HG03175 (cell line): ENCODE measurements around the gene SELPLG.
"Not testable (repeated sequence)": the region's sequence is repeated elsewhere in the genome, so short reads cannot be mapped to it uniquely, and the experiment has no call there.

Experiments
- ATAC-seq: cut with Tn5 transposase; IDR thresholded peaks from one replicate; pipeline ENCODE4 v1.9.1; 2021; ENCODE audit warnings: mild to moderate bottlenecking, moderate library complexity; ENCODE audit not compliant: unreplicated experiment

Gene SELPLG

GRCh38 chr12:108575199-108575912, 58.3 kb downstream of the SELPLG start:
- ATAC-seq = no peak

DNA sequence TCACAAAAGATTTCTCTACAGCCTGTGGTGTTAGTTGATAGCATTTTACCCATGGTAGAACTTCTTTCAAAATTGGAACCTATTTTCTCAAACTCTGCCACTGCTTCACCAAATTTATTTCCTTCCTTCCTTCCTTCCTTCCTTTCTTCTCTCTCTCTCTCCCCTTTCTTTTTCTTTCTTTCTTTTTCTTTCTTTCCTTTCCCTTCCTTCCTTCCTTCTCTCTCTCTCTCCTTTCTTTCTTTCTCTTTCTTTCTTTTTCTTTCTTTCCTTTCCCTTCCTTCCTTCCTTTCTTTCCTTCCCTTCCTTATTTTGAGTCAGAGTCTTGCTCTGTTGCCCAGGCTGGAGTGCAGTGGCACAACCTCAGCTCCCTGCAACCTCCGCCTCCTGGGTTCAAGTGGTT, 59.4 kb downstream of the SELPLG start:
- ATAC-seq = not testable (repeated sequence)

DNA sequence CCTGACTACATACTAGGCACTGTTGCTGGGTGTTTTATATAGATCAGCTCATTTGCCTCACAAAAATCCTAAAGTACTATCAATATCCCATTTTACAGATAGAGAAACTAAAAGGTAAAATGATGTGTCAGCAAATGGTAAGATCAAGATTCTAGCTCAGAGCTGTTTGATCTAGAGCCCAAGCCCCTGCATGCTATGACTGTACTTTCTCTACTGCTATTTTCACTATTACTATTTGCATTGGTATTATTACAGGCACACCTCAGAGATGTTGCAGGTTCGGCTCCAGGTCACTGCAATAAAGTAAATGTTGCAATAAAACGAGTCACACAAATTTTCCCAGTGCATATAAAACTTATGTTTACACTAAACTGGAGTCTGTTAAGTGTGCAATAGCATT, 60.4 kb downstream of the SELPLG start:
- ATAC-seq = no peak

DNA sequence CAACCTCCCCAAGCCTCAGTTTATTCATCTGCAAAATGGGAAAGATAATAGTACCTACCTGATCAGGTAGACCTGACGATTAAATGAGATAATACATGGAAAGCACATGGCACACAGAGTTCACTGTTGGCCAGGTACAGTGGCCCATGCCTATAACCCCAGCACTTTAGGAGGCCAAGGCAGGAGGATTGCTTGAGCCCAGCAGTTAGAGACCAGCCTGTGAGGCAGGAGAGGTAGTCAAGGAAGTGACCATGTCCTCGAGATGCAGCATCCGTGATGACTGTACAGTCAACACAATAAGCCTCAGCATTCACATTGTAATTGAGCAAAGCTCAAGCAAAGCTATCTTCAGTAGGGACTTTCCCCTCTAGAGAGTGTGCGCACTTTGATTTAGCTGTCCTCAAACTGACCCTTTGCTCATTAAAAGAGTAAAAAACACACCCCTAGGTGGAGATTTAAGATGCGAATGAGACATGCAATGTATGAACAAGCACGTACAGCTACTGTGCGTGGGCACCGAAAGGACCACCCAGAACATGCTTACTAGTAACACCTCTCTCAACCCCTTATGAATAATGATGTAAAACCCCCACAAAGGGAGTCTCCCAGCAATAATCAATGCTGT, 61.4 kb downstream of the SELPLG start:
- ATAC-seq = no peak
